Measurements from ENCODE around the gene NAV3. TPM values are rescaled to one million over a fixed set of nuclear protein-coding genes. Genes with fewer than 3 reads are reported as not detected.

NAV3 gene
- total and polyA plus RNA-seq, 9 donors: 10.5 to 63.9 (median 31.5) TPM

DNA sequence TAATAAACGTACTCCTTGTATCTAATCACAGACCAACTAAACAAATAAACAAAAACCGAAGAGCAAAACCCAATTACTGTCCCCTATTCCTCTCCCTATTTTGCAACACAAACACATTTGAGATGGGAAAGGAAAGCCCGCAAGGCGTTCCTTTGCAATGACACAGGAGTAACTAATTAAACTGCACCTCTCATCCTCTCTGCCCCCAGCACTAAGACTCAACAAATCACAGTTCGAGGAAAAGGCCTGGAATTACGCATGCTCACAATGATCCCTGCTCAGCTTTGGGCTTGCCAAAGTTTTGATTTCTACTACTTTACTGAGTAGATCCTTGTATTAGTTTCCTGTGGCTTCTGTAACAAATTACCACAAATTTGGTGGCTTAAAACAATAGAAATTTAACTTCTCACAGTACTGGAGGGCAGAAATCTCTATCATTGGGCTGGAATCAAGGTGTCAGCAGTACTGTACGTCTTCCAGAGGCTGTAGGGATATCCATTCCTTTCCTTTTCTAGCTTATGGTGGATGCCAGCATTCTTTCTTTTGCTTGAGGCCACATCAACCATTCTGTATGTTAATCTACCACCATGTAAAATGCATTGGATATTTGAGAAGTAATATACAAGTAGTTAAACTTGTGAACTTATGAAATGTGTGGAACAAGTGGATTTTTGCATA is 123.0 kb downstream of the NAV3 start:
- no peaks in the 10 kb centered on the region for H3K9me3 ChIP-seq
- H3K27me3 ChIP-seq: no peaks in the 10 kb centered on the region
- DNase-seq: no peak
- peaks cover 4% of the 10 kb centered on the region for H3K4me1 ChIP-seq (ENCODE audit: insufficient read depth)
- intact Hi-C loops (cut with DNase I): no loop called here
- H3K27ac ChIP-seq: no peak overlapping the region
- TF ChIP-seq, protein P1, sequence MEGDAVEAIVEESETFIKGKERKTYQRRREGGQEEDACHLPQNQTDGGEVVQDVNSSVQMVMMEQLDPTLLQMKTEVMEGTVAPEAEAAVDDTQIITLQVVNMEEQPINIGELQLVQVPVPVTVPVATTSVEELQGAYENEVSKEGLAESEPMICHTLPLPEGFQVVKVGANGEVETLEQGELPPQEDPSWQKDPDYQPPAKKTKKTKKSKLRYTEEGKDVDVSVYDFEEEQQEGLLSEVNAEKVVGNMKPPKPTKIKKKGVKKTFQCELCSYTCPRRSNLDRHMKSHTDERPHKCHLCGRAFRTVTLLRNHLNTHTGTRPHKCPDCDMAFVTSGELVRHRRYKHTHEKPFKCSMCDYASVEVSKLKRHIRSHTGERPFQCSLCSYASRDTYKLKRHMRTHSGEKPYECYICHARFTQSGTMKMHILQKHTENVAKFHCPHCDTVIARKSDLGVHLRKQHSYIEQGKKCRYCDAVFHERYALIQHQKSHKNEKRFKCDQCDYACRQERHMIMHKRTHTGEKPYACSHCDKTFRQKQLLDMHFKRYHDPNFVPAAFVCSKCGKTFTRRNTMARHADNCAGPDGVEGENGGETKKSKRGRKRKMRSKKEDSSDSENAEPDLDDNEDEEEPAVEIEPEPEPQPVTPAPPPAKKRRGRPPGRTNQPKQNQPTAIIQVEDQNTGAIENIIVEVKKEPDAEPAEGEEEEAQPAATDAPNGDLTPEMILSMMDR (IDR thresholded peaks at IDR 0.05): no peak
- TF ChIP-seq EP300 (IDR thresholded peaks at IDR 0.05) (no peak), POLR2A (IDR thresholded peaks at IDR 0.05) (no peak)
- H3K4me3 ChIP-seq: no peak overlapping the region
- WGBS, 3 donors: 91% methylated on average over 7 of the region's 7 CpGs
- no peaks in the 10 kb centered on the region for H3K36me3 ChIP-seq

DNA sequence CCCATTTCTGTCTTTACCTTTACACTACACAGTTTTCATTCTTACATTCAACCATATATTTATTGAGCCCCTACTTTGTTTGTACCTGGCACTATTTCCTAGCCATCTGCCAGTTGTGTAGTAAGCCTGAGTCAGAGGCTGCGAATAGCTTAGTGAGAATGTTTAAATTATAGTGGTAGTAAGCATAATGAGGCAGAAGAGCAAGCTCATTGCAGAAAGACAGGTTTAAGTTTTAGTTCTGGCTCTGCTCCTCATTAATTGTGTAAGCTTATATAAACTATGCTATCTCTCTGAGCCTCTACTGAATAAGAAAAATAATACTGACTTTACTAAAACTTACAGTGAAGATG is 123.5 kb downstream of the NAV3 start:
- Histone ChIP-seq H3K27ac (no peak overlapping the region), H3K36me3 (no peaks in the 10 kb centered on the region), H3K9me3 (no peaks in the 10 kb centered on the region), H3K4me1 (ENCODE audit: insufficient read depth) (peaks cover 4% of the 10 kb centered on the region), H3K4me3 (no peak overlapping the region), H3K27me3 (no peaks in the 10 kb centered on the region)
- DNase-seq: no peak
- intact Hi-C loops (cut with DNase I): no loop called here
- TF ChIP-seq, protein P1 (IDR thresholded peaks at IDR 0.05): no peak
- TF ChIP-seq POLR2A (IDR thresholded peaks at IDR 0.05) (no peak), EP300 (IDR thresholded peaks at IDR 0.05) (no peak)
- WGBS, 3 donors: 89 to 98% (median 90%) methylated on average over 1 of the region's 1 CpG

DNA sequence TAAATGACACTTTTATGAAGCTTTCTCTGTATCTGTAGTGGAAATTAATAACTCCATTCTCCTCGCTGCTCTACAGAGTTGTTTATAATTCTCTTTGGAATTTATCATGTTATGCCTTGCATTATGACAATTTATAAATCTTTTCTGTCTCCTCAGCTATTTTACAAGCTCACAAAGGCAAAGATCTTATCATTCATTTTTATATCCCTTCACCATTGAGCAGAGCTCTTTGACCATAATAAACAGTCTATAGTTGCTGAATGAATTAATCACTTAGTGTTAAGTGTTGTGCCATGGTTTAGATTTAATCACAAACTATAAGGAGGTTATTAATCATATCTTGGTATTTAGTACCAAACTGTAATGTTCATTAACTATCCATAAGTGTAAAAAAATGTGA is 126.4 kb downstream of the NAV3 start:
- no peak for DNase-seq
- Histone ChIP-seq H3K27me3 (no peaks in the 10 kb centered on the region), H3K27ac (no peak overlapping the region), H3K4me1 (ENCODE audit: insufficient read depth) (peaks cover 4% of the 10 kb centered on the region), H3K9me3 (no peaks in the 10 kb centered on the region), H3K36me3 (no peaks in the 10 kb centered on the region), H3K4me3 (no peak overlapping the region)
- 40 to 63% (median 59%) methylated on average over 1 of the region's 1 CpG for WGBS, 3 donors
- intact Hi-C loops (cut with DNase I): no loop called here
- no peak for TF ChIP-seq EP300 (IDR thresholded peaks at IDR 0.05)
- TF ChIP-seq, protein P1 (IDR thresholded peaks at IDR 0.05): no peak
- no peak for TF ChIP-seq POLR2A (IDR thresholded peaks at IDR 0.05)

DNA sequence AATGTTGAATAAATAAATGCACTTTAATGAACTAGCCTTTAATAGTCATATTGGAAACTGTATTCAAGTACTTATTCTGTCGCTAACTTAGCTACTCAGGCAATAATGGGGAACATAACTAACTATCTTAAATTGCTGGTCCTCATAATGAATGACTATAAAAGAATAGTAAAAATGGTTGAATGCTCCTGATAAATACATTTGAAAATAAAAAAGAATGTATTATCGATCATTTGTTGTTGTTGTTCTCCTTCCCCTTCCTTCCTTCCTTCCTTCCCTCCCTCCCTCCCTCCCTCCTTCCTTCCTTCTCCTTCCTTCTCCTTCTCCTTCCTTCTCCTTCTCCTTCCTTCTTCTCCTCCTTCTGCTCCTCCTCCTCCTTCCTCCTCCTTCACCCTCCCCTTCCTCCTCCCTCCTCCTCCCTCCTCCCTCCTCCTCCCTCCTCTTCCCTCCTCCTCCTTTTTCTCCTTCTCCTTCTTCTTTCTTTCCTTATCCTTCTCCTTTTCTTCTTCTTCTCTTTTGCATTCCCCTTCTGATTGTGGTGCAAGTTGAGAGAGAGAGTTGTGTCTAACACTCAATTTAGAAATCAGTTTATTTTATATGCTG is 133.0 kb downstream of the NAV3 start:
- WGBS, 3 donors: 93 to 97% (median 95%) methylated on average over 2 of the region's 2 CpGs
- DNase-seq: no peak

More for the DNA sequence above, 133.0 kb downstream of the NAV3 start:
- Histone ChIP-seq H3K9me3 (no peaks in the 10 kb centered on the region), H3K27ac (no peak overlapping the region), H3K4me3 (no peak overlapping the region), H3K36me3 (no peaks in the 10 kb centered on the region), H3K4me1 (ENCODE audit: insufficient read depth) (no peaks in the 10 kb centered on the region), H3K27me3 (no peaks in the 10 kb centered on the region)
- intact Hi-C loops (cut with DNase I): no loop called here
- TF ChIP-seq EP300 (IDR thresholded peaks at IDR 0.05): no peak
- no peak for TF ChIP-seq POLR2A (IDR thresholded peaks at IDR 0.05)
- TF ChIP-seq, protein P1 (IDR thresholded peaks at IDR 0.05): no peak
